Measurements from ENCODE around the gene PEX10.

The PEX10 gene

DNA sequence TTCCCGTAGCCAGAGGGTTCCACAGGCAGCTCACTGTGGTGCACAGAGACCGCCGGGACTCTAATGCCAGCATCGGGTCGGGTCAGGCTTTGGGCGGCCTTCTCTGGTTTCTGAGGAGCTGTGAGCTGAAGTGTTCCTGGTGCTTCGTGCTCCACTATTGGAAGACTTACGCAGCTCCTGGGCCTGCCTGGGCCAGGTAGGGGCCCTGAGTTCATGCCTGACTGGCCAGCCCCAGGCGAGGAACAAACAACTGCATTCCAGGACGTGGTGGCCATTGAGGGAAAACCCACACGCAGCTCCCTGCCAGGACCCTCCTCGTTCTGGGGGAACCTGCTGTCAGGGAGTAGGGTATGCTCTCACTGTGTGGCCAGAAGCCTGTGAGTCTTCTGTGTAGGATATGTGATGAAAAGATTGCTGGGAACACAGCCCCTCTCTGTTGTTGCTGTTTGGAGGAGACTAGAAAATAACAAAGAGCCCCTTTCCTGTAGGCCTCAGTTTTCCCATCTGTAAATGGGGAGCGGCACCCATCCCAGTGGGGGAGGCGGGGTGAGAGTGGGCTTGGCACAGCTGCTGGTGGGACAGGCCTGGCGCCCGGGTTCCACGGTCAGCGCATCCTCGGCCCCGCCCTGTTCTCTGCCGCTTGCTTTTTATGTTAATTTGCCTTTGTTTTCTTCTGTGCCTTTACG lies 12.3 kb downstream of the PEX10 start:
- peaks cover 46% of the 10 kb centered on the region for H3K36me3 ChIP-seq (ENCODE audit: control insufficient read depth, insufficient read depth, low read length)
- no peaks in the 10 kb centered on the region for H3K9me3 ChIP-seq (ENCODE audit: control insufficient read depth, insufficient read depth, low read length)

DNA sequence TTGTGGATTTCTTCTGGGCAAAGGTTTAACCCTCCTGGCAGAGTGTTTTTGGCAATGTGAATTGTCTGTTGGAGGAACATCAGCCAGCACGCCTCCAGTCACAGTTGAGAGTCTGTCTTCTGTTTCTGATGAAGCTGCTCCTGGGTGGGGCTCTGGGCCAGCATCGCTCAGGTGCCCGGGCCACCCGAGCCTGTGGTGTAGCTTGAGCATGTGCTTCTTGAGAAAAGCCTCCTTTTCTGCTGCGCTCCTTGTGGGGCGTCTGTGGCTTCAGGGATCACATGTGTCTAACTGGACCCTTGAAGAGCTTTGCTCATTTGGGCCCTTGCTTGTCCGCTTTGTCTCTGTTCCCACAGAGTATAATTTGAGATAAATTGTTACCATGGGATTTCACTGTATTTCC lies 13.5 kb downstream of the PEX10 start:
- peaks cover 43% of the 10 kb centered on the region for H3K36me3 ChIP-seq (ENCODE audit: control insufficient read depth, insufficient read depth, low read length)
- no peak overlapping the region for H3K4me3 ChIP-seq (ENCODE audit: low read depth, low read length)
- H3K9me3 ChIP-seq (ENCODE audit: control insufficient read depth, insufficient read depth, low read length): no peaks in the 10 kb centered on the region
- no peak overlapping the region for H3K9ac ChIP-seq (ENCODE audit: low read depth, low read length)
- no peaks in the 10 kb centered on the region for H3K4me1 ChIP-seq (ENCODE audit: control insufficient read depth, insufficient read depth, low read length)
- H3K27me3 ChIP-seq (ENCODE audit: control insufficient read depth, insufficient read depth, low read length): no peaks in the 10 kb centered on the region

More for the DNA sequence above, 12.3 kb downstream of the PEX10 start:
- H3K27me3 ChIP-seq (ENCODE audit: control insufficient read depth, insufficient read depth, low read length): no peaks in the 10 kb centered on the region
- no peak overlapping the region for H3K4me3 ChIP-seq (ENCODE audit: low read depth, low read length)
- no peaks in the 10 kb centered on the region for H3K4me1 ChIP-seq (ENCODE audit: control insufficient read depth, insufficient read depth, low read length)
- H3K9ac ChIP-seq (ENCODE audit: low read depth, low read length): no peak overlapping the region

DNA sequence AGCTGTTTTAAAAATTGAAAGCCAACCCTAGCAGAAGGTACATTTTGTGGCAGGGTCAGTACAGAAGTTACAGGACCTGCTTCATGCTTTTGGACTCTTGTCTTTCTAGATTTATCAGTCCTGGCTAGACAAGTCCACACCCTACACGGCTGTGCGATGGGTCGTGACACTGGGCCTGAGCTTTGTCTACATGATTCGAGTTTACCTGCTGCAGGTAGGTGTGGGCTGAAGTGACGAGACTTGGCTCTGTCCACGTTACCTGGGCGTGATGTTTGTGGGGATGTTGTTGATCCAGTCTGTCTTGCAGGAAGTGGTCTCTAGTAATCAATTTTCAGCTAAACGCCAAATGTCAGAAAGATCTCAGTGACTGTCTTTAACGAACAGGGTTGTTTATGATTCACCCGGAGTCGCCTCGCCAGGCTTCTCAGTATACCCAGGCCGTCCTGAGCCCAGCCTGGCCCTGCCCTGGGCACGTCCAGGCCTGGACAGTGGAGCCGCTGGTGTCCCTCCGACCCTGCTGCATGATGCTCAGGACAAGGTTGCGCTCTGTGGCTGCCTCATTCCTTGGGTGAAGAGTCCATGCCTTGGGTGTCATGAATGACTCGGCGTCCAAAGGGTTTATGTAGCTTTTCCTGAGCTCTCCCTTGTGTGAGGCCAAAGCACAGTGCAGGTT lies 15.2 kb downstream of the PEX10 start:
- Histone ChIP-seq H3K9ac (ENCODE audit: low read depth, low read length) (no peak overlapping the region), H3K36me3 (ENCODE audit: control insufficient read depth, insufficient read depth, low read length) (peaks cover 39% of the 10 kb centered on the region)

DNA sequence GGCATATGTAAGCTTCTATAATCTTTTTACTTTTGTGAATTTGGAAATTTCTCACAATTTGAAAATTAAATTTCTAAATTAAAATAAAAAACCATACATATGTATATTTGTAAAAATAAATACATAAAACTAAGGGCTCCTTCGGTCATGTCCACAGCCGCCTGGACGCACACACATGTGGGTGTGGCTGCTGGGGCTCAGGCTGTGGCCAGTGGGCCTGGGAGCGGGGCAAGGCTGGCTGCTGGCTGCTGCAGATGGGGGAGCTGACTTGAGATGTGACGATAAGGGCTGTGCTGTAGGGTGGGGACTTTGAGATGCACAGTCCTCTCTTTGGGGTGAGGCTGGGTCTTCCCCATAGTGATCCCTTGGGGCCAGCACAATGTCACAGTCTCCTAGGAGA lies 15.9 kb downstream of the PEX10 start:
- Histone ChIP-seq H3K9ac (ENCODE audit: low read depth, low read length) (no peak overlapping the region), H3K27me3 (ENCODE audit: control insufficient read depth, insufficient read depth, low read length) (no peaks in the 10 kb centered on the region), H3K4me3 (ENCODE audit: low read depth, low read length) (no peak overlapping the region), H3K4me1 (ENCODE audit: control insufficient read depth, insufficient read depth, low read length) (peaks cover 3% of the 10 kb centered on the region), H3K9me3 (ENCODE audit: control insufficient read depth, insufficient read depth, low read length) (no peaks in the 10 kb centered on the region), H3K36me3 (ENCODE audit: control insufficient read depth, insufficient read depth, low read length) (peaks cover 35% of the 10 kb centered on the region)

More for the DNA sequence above, 15.2 kb downstream of the PEX10 start:
- Histone ChIP-seq H3K4me1 (ENCODE audit: control insufficient read depth, insufficient read depth, low read length) (peaks cover 3% of the 10 kb centered on the region), H3K27me3 (ENCODE audit: control insufficient read depth, insufficient read depth, low read length) (no peaks in the 10 kb centered on the region), H3K4me3 (ENCODE audit: low read depth, low read length) (no peak overlapping the region), H3K9me3 (ENCODE audit: control insufficient read depth, insufficient read depth, low read length) (no peaks in the 10 kb centered on the region)

DNA sequence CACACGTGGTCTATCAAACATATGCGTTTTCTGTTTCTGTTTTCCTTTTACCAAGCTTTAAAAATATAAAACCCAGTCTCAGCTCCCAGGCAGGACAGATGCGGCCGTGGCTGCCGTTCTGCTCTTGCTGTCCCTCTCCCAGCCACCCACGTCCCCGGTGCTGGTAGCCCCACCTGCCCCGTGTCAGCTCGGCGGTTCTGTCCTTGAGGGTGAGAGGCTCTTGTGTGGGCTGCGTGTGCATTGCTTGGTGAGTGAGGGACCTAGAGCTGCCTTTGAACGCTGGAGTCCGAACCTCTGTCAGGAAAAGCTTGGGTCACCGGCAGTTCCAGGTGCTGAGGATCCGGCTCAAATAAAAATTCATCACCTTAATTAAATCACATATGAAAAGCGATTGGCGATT lies 16.3 kb downstream of the PEX10 start:
- no peaks in the 10 kb centered on the region for H3K9me3 ChIP-seq (ENCODE audit: control insufficient read depth, insufficient read depth, low read length)
- H3K9ac ChIP-seq (ENCODE audit: low read depth, low read length): no peak overlapping the region
- no peak overlapping the region for H3K4me3 ChIP-seq (ENCODE audit: low read depth, low read length)
- peaks cover 3% of the 10 kb centered on the region for H3K4me1 ChIP-seq (ENCODE audit: control insufficient read depth, insufficient read depth, low read length)
- no peaks in the 10 kb centered on the region for H3K27me3 ChIP-seq (ENCODE audit: control insufficient read depth, insufficient read depth, low read length)
- peaks cover 34% of the 10 kb centered on the region for H3K36me3 ChIP-seq (ENCODE audit: control insufficient read depth, insufficient read depth, low read length)

DNA sequence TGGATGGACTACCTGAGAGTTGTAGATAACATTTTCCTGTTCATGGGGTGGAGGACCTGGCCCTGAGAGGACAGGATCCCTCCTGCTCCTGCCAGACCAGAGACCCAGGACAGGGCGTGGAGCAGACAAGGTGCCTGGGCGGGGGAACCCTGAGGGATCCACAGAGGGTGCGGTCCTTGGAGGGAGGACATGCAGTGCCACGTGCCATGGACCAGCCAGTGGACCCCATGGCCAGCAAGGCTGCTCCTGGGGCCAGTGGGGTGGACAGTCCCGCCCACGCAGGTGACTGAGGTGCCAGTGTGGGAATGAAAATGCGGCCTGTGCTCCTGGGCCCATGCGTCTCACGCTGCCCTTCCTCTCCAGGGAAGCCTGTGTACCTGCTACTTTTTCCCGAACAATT lies 17.1 kb downstream of the PEX10 start:
- H3K36me3 ChIP-seq (ENCODE audit: control insufficient read depth, insufficient read depth, low read length): peaks cover 34% of the 10 kb centered on the region
- no peaks in the 10 kb centered on the region for H3K27me3 ChIP-seq (ENCODE audit: control insufficient read depth, insufficient read depth, low read length)
- no peak overlapping the region for H3K4me3 ChIP-seq (ENCODE audit: low read depth, low read length)
- H3K9ac ChIP-seq (ENCODE audit: low read depth, low read length): no peak overlapping the region
- H3K9me3 ChIP-seq (ENCODE audit: control insufficient read depth, insufficient read depth, low read length): no peaks in the 10 kb centered on the region
- H3K4me1 ChIP-seq (ENCODE audit: control insufficient read depth, insufficient read depth, low read length): peaks cover 3% of the 10 kb centered on the region

DNA sequence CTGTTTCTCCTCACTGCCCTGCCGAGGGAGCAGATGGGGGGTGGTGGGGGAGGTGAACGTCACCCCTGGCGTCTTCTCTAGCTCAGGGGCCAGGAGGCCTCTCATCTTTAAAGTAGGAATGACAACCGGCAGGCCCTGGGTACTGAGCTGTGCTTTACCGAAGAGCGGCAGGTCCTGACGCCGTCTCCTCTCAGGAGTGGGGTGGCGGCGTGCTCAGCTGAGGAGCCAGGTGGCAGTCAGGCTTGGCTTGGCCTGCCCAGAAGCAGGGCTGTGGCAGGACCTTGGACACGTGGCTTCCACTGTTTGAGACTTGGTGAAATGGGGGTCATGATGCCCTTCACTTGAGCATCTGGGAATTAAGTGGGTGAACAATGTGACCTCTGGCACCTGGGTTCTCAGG lies 17.6 kb downstream of the PEX10 start:
- Histone ChIP-seq H3K36me3 (ENCODE audit: control insufficient read depth, insufficient read depth, low read length) (peaks cover 34% of the 10 kb centered on the region), H3K4me3 (ENCODE audit: low read depth, low read length) (no peak overlapping the region), H3K9ac (ENCODE audit: low read depth, low read length) (no peak overlapping the region), H3K9me3 (ENCODE audit: control insufficient read depth, insufficient read depth, low read length) (no peaks in the 10 kb centered on the region), H3K27me3 (ENCODE audit: control insufficient read depth, insufficient read depth, low read length) (no peaks in the 10 kb centered on the region), H3K4me1 (ENCODE audit: control insufficient read depth, insufficient read depth, low read length) (peaks cover 3% of the 10 kb centered on the region)

DNA sequence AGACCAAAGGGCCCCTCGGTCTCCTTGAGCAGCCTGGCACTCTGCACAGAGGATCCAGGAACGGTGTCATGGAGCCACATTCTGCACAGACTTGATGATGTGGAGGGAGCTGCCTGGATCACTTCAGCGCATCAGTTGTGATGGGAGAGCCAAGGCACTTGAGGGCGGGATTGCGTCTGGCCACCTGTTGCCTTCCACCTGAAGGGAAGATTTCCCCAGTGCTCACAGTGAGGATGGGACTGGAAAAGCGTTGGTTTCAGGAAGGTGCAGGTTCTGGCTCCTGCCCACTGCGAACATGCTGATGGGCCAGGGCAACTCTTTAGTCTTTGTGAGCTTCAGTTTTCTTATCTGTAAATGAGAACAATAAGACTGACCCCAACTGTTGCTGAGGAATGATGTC lies 18.1 kb downstream of the PEX10 start:
- no peak overlapping the region for H3K9ac ChIP-seq (ENCODE audit: low read depth, low read length)
- no peaks in the 10 kb centered on the region for H3K9me3 ChIP-seq (ENCODE audit: control insufficient read depth, insufficient read depth, low read length)
- H3K4me1 ChIP-seq (ENCODE audit: control insufficient read depth, insufficient read depth, low read length): peaks cover 3% of the 10 kb centered on the region
- H3K4me3 ChIP-seq (ENCODE audit: low read depth, low read length): no peak overlapping the region
- no peaks in the 10 kb centered on the region for H3K27me3 ChIP-seq (ENCODE audit: control insufficient read depth, insufficient read depth, low read length)
- peaks cover 29% of the 10 kb centered on the region for H3K36me3 ChIP-seq (ENCODE audit: control insufficient read depth, insufficient read depth, low read length)

DNA sequence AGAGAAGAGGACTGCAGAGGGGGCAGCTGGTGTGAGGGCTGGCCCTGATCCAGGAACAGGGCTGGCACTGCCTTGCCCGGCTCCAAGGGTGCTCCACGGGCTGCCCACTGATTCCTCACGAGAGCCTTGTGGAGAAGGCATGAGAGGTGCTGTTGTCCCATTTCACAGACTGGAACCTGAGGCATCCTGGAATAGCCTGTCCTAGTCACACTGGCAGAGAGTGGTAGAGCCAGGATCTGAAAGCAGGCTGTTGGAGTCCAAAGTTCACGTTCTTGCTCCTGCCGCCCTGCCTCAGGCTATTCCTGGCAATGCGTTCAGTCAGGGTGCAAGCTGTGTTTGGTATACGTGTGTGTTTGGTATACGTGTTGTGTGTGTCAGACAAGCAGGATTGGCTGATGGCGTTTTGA lies 18.9 kb downstream of the PEX10 start:
- Histone ChIP-seq H3K4me1 (ENCODE audit: control insufficient read depth, insufficient read depth, low read length) (peaks cover 3% of the 10 kb centered on the region), H3K9ac (ENCODE audit: low read depth, low read length) (no peak overlapping the region), H3K36me3 (ENCODE audit: control insufficient read depth, insufficient read depth, low read length) (peaks cover 23% of the 10 kb centered on the region), H3K9me3 (ENCODE audit: control insufficient read depth, insufficient read depth, low read length) (no peaks in the 10 kb centered on the region), H3K27me3 (ENCODE audit: control insufficient read depth, insufficient read depth, low read length) (no peaks in the 10 kb centered on the region), H3K4me3 (ENCODE audit: low read depth, low read length) (no peak overlapping the region)

DNA sequence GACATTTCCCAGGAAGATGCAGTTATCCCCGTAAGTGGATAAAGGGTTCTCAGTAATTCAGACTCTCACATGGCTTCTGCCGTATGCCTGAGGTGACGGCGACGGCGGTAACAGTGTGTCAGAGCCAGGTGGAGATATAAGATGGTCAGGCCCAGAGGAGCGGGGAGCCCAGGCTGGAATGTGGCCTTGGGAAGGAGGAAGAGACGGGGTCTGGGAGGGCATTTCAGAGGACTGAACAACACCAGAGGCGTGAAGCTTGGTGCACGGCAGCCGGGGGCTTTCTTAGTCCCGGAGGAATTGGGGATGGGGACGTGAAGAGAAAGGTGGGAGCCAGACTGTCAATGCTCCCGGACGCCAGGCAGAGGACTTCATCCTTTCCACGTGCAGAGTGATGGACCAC lies 19.7 kb downstream of the PEX10 start:
- Histone ChIP-seq H3K4me1 (ENCODE audit: control insufficient read depth, insufficient read depth, low read length) (peaks cover 3% of the 10 kb centered on the region), H3K9me3 (ENCODE audit: control insufficient read depth, insufficient read depth, low read length) (no peaks in the 10 kb centered on the region), H3K36me3 (ENCODE audit: control insufficient read depth, insufficient read depth, low read length) (peaks cover 20% of the 10 kb centered on the region), H3K27me3 (ENCODE audit: control insufficient read depth, insufficient read depth, low read length) (no peaks in the 10 kb centered on the region), H3K4me3 (ENCODE audit: low read depth, low read length) (peak overlapping the region; percentile 84), H3K9ac (ENCODE audit: low read depth, low read length) (peak overlapping the region; percentile 62)

DNA sequence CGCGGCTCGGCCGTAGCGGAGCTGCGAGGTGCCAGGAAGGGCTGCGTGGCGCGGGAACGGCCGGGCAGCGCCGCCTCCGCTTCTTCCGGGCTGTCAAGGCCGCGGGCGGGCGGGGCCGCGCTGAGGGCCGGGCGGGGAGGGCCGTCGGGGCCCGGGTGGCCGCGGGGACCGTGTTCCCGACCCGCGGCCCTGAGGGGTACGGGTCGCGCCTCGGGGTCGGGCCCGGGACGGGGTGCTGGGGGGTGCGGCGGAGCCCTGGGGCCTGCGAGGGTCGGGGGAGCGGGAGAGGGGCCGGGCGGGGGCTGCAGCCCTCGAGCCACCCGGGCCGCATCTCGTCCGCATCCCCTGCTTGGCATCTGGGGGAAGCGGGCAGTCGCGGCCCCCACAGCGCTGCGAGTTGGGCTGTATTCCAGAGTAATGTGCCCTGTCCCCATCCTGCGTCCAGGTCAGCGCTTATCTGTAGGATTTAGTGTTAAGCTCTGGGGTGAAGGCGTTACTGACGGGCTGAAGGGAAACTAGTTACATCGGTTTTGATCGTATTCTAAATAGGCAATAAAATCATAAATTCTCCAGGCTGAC lies 20.3 kb downstream of the PEX10 start:
- H3K4me3 ChIP-seq (ENCODE audit: low read depth, low read length): peak overlapping the region; percentile 84
- peaks cover 17% of the 10 kb centered on the region for H3K36me3 ChIP-seq (ENCODE audit: control insufficient read depth, insufficient read depth, low read length)
- peak overlapping the region; percentile 62 for H3K9ac ChIP-seq (ENCODE audit: low read depth, low read length)
- H3K9me3 ChIP-seq (ENCODE audit: control insufficient read depth, insufficient read depth, low read length): no peaks in the 10 kb centered on the region
- peaks cover 3% of the 10 kb centered on the region for H3K4me1 ChIP-seq (ENCODE audit: control insufficient read depth, insufficient read depth, low read length)
- H3K27me3 ChIP-seq (ENCODE audit: control insufficient read depth, insufficient read depth, low read length): no peaks in the 10 kb centered on the region
